Suppressor macrophage (primary cell): ENCODE data around the gene SUGP2.
"Not testable (repeated sequence)": the region's sequence is repeated elsewhere in the genome, so short reads cannot be mapped to it uniquely, and the experiment has no call there.

Experiments
- DNase-seq, 4 experiments: peaks; one replicate each; pipeline ENCODE4 v3.0.0-alpha.2; 2020 to 2022

Gene SUGP2

DNA sequence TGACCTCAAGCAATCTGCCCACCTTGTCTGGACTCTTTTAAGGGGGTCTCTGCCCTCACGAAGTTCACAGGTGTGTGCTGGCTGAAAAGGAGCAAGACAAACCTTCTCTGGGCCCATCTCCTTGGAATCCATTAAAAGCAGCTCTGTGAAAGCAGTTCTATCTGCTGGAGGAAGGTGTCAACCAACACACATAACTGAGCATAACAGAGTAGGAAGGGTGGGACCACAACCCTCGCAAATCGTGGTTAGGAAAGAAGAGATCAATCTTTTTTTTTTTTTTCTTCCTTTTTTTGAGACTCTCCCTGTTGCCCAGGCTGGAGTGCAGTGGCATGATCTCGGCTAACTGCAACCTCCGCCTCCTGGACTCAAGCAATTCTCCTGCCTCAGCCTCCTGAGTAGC, 1.4 kb downstream of the SUGP2 start:
- no peak for DNase-seq

DNA sequence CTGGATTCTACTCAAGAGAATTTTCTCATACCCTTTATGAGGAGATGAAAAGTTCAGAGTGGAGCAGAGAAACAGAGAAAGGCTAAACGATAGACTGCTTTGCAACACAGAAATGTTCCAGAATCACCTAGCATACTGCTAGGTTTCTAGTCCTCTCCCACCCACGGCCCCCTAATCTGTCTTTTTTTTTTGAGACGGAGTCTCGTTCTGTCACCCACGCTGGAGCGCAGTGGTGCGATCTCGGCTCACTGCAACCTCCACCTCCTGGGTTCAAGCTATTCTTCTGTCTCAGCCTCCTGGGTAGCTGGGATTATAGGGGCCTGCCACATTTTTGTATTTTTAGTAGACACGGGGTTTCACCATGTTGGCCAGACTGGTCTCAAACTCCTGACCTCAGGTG, 4.8 kb downstream of the SUGP2 start:
- no peak for DNase-seq

DNA sequence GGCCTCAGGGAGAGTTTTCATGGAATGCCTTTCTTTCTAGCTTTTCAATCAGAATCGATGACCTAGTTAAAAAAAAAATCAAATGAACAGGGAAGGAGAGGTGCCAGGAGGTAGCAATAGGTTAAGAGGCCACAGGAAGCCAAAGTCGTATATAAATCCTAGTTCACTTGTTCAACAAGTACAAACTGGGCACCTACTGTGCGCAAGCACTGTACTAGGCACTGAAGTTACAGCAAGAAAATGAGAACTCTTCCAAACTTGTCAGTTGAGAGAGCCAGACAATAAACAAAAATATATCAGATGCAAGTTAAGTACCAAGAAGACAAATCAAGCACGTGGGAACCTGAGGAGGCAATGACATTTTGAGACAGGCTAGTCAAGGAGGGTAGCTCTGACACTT, 6.1 kb downstream of the SUGP2 start:
- DNase-seq, result no peak

DNA sequence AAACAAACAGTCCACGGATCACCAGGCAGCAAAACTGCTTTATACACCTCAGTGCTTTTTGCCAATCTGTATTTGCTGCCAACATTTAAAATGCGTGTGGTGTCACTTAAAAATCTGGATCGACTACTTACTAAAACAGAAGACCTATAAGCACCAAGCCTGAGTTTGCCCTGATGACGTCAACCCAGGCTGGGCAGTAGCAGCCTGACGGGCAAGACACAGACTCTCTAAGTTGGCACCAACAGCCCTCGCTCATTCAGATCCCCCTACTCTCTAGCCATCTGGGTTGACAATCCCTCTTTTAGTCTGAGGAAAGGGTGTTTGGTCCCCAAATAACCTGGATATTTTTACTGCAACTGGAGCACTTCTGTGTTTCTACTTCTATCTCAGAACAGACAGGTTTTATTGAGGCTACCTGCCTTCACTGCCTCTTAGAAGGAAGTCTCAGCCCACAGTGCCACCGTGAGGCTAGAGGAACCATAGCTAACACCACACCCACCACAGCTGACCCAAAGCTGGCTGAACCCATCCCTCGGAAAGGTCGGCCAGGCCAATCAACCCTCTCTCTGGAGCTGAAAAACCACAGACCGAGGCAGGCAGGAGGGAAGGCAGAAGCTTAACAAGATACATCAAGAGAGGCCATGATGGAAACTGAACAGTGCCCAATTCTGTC, 6.9 kb downstream of the SUGP2 start:
- DNase-seq, result peak in 2 of 4 experiments; percentile 13 to 29

DNA sequence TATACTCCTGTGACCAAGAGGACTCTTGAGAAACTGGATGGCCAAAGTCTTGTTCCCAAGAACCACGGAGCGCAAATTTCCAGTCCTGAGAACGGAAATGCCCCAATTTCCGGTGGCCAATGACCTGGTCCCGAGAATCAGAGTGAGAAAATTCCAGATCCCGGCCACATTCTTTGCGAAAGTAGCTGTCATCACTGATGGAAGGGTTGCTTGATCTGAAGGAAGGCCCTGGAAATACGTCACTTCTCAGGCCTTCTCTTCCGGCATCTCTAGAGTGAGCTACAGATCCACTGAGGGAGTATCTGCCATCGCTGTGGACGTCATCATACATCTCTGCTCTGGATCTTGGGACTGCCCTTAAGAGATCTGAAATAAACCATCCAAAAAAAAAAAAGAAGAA, 7.5 kb downstream of the SUGP2 start:
- no peak for DNase-seq

DNA sequence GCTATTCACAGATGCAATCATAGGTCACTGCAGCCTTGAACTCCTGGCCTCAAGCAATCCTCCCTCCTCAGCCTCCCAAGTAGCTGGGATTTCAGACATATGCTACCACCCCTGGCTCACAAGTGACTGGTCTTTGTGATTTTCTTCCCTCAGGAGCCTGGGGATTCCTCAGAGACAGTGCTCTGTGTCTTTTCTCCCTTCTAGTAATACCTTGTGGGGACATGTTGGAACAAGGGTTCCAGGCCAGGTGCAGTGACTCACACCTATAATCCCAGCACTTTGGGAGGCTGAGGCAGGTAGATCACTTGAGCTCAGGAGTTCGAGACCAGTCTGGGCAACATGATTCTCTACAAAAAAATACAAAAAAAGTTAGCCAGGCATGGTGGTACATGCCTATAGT, 9.9 kb downstream of the SUGP2 start:
- DNase-seq, result not testable (repeated sequence)

DNA sequence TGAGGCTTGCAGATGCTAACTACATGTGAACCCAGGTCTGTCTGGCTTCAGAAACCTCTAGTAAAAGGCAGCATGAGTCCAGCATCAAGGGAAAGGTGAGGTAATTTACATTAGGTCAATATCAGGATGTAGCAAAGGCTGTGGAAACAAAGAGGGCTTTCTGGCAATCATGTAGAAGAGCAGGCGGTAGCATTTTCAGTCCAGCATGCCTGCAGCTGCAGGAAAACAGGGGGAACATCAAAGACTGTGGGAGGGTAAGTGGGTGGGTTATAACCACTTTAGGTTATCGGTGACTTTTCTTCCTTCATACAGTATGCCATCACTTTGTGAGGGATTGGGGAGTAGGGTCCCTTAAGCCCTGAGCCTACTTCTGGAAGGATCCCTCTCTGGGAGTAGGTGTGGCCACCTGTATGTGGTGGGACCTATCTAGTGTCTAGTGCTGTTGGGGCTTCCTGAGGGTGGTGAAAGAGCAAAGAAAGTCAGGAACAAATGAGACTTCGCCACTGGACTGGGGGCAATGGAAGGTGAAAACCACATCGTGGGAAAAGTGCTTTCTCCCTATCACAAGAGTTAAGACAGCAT, 10.8 kb downstream of the SUGP2 start:
- DNase-seq, result no peak

DNA sequence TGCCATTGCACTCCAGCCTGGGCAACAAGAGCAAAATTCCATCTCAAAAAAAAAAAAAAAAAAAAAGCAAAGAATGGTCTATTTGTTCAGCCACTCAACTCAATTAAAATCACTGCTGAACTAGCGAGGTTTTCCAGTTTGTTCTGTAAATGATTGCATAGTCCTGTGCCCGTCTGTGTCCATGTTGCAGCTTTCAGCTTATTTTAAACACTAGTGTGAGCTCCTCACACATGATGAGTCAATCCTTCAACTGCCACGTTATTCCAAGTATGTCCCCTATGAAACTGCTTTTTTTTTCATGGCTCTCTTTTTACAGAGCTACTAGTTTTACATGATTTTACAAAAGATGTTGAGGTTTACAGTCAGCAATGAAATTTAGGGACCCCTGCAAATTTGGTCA, 12.2 kb downstream of the SUGP2 start:
- DNase-seq, result no peak

DNA sequence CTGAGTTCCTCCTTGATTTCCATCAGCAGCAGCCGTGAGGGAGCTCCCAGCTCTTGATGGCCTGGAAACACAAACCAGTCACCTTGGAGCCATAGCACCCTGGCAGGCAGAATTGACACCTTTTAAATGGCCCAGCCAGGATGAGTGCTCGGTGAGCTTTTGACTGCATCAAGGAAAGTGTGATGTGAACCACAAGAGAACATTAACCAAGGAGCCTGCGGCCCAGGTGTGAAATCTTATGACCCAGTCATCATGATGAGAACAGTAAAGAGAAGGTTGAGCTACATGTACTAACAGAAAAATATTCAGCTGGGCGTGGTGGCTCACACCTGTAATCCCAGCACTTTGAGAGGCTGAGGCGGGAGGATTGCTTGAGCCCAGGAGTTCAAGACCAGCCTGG, 22.8 kb downstream of the SUGP2 start:
- DNase-seq, result no peak

DNA sequence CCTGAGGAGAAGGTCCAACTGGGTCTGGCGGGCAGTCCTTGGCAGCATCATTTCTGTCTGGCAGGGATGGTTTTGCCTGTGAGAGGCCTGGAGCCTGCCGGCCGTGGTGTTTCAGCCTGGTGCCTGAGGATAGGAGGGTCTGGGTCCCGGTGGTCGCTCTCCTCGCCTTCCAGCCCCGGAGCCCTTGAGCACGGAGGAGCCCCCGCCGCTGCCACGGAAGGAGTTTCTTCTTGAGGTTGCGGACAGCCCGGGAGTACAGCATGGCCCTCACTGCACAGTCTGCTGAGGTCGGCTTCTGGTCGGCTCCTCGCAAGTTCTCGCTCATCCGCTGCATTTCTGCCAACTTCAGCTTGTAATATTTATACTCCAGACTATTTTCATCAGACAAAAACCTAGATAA, 23.4 kb downstream of the SUGP2 start:
- no peak for DNase-seq

DNA sequence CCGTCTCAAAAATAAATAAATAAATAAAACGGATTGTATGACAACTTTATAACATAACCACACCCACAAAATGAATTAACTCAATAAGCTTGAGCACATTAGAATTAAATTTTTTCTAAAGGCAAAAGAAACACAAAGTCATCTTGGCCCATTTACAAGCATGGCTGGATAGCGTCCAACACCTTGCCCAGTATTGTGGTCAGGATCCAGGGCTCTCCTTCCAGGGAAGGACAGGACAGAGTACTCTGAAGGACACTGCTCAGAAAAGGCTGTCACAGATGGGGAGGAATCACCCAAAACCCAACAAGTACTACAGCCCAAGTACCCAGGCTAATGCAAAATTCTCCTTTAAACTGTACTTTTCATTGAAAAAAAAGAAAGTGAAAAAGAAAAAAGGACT, 27.1 kb downstream of the SUGP2 start:
- DNase-seq, result no peak

DNA sequence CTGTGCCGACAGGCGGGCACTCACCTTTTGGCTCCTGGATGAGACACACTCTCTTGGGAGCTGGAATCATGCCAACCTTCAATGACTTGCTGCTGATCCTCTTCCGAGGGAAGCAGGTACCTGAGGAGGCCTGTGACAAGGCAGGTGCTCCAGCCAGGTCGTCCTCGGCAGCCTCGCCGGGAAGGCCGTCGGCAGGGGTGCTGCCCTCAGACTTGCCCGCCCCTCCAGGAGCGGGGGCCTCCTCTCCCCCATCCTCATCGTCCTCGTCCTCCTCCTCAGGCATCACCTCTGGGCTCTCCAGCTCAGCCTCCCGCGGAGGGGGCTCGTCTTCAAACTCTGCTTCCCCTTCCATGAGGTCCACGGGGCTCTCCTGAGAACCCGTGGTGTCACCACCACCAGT, 29.2 kb downstream of the SUGP2 start:
- no peak for DNase-seq

DNA sequence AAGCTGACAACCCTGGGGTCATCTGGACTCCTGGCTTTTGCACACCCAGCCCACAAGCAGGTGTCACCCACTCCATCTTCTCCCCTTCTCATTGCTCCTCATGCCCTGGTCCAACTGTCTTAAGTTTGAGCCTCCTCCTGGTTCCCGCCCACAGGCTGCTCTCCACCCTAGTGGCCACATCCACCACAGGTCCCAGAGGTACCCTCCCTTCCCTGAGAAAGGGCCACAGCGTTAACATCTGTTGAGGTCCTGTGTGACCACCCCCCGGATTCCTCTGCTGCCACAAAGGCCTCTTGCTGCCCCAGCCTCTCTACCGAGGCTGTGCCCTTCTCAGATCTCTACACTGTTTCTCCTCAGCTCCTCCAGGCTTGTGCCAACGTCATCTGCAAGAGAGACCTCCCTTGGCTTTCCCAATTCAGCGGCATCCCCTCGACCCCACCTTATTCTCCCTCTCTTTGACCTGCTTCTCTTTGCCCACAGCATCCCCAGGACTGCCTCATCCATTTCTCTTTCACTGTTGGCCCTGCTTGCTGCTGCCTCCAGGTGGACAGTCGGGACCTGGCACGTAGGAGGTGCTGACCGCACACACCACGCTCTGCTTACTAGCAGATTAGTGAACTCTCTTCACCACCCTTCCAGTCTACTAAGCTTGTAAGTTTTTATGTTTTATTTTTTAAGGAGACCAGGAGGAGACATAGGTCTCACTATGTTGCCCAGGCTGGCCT, 33.3 kb downstream of the SUGP2 start:
- no peak for DNase-seq

DNA sequence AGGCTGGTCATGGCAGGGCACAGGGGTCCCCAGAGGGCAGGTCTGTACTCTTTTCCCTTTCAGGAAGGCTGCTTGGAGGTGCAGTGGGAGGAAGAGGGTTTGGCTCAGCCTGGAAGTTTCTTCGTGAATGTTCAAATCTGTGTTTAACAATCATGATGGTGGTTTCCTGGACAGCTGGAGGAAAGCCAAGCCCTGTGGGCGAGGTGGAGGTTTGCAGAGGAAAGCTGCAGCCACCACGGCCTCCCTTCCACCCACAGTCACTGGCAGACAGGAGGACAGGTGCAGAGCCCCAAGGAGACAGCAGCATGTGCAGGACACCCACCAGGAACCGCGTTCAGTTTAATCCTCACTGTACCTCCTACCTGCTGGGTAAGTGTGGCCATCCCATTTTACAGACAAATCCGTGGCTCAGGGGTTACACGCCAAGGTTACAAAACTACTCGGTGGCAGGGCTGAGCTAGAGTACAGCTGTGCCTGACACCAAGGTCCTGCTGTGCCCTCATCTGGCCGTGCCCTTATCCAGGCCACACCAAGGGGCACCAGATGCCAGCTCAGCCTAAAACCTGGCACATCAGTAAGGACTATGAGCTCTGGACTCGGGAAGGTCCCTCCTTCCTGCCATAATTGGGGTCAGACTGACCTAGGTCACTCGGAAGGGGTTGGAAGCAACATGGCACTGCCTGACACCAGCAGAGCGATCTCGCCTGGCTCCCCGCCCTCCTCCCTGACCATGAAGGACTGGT, 34.1 kb downstream of the SUGP2 start:
- DNase-seq, result peak in 1 of 4 experiments; percentile 21

DNA sequence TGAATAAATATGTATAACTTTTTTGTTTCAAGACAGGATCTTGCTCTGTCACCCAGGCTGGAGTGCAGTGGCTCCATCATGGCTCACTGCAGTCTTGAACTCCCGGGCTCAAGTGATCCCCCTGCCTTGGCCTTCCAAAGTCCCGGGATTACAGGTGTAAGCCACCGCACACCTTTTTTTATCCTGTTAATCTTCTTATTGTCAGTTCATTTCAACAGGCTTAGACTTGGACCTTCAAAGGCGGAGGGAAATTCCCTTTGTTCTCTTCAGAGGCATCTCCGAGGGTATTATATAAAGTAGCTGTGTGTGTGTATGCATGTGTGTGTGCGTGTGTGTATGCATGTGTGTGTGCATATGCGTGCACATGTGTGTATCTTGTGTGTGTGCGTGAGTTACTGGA, 35.0 kb downstream of the SUGP2 start:
- no peak for DNase-seq

DNA sequence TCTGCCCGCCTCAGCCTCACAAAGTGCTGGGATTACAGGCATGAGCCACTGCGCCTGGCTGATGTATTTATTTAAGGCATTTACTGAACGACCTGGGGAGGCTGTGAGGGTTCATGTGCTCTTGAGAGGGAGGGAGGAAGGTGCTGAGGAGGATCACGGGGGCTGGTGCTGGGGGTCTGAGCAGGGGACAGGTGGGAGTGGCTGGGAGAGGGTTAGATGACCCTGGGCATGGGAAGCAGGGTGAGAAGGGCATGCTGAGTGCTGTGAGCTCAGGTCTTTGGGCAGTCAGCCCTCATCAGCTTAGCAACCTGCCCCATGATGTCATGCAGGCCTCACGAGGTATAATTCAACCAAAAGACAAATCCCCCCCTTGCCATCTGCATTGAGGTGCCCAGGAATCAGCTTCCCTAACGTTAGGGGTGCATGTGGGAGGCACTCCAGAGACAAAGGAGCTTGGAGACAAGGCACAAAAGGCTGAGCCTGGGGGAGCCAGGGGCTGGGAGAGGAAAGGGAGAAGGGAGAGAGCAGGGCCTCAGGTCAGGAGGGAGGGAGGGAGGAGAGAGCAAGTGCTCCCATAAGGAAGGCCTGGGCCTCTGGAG, 36.4 kb downstream of the SUGP2 start:
- no peak for DNase-seq

DNA sequence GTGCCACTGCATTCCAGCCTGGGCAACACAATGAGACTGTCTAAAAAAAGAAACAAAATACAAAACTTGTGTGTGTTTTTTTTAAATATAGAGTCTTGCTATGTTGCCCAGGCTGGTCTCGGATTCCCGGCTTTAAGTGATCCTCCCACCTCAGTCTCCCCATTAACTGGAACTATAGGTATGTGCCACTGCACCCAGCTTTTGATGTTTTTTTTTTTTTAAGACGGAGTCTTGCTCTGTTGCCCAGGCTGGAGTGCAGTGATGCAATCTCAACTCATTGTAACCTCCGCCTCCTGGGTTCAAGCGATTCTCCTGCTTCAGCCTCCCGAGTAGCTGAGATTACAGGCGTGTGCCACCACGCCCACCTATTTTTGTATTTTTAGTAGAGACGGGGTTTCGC, 37.0 kb downstream of the SUGP2 start:
- DNase-seq, result no peak

DNA sequence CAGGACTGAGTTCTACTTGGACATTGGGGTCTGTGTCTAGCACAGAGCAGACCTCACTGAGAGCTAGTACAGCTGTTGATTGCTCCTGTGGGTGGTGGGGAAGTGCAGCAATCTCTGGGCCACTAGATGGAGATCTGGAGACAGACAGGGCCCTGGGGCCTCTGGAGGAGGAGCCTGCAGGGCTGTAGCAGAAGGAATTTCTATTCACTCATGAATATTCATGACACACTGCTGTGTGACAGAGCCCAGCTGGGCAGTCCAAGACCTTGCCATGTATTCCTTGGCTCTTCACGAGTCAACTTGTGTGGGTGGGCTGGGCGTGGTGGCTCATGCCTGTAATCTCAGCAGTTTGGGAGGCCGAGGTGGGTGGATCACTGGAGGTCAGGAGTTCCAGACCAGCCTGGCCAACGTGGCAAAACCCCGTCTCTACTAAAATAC, 37.5 kb downstream of the SUGP2 start:
- peak; percentile 79 to 90 (median 86) for DNase-seq

DNA sequence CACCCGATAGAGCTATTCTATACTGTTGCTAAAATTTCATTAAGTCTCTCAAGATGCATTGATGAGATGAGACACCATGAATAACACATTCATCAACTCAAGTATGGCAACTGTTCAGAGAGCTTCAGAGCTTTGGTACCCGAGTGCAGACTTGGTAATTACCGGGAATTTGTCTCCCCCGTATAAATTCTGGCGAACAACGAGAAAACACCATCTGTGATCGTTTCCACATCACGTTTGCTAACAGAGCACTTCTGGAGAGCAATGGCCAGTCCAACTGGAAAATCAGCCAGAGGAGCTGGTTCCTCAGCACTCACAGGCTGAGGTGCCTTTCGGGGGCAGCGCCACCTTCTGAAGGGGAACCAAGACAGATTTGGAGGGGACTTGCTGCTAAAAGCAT, 40.2 kb downstream of the SUGP2 start:
- DNase-seq, result no peak

DNA sequence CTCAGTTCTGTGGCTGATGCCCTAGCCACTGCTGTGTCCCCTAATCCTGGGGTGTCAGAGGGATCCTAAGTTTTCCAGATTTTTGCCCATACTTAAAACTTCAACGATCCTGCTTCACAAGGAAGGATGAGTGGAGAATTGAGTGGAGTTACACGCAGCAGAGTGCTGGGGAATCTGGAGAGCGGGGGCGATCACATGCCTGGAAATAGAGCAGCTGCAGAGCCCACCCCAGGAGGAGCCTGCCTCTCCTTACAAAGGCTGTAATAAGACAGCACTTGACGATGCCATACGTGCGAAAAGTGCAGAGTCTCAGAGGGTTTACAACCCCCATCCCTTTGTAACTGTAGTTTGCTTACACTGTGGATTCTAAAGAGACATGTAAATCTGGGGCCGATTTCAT, 40.6 kb downstream of the SUGP2 start:
- no peak for DNase-seq

DNA sequence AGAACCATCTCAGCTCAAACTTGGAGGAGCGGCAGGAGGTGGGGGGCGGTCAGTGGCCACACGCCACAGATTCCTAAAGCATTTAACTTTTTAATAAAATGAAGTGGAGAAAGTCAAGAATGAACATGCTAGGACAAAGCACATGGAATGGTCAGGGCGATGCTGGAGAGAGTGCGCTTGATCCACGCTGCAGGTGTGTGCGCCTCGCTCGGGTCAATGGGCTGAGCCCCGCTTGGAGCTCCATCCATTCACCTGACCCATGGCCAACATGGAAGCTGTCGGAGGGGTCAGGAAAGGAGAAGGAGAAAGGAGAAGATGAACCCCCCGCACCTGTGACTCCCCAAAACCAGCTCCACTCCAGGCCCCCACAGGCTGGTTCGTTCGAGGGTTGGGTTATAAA, 41.8 kb downstream of the SUGP2 start:
- DNase-seq, result no peak

DNA sequence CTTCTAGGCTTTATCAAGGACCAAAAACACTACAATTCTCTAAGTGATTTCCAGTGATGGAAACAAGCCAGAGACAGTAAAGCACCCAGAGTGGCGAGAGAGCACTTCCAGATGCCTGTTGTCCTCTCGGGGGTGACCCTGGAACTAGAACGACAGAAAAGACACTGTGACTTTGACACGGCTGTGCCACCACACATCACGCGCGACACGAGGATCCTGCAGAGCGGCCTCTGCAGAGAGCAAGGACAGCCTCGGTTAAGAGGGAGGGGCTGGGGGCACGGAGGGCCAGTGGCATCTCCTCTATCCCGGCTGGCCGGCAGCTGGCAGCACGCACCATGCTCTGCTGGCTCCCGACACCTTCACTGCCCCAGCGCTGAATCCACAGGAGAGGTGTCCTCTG, 42.3 kb downstream of the SUGP2 start:
- no peak for DNase-seq

DNA sequence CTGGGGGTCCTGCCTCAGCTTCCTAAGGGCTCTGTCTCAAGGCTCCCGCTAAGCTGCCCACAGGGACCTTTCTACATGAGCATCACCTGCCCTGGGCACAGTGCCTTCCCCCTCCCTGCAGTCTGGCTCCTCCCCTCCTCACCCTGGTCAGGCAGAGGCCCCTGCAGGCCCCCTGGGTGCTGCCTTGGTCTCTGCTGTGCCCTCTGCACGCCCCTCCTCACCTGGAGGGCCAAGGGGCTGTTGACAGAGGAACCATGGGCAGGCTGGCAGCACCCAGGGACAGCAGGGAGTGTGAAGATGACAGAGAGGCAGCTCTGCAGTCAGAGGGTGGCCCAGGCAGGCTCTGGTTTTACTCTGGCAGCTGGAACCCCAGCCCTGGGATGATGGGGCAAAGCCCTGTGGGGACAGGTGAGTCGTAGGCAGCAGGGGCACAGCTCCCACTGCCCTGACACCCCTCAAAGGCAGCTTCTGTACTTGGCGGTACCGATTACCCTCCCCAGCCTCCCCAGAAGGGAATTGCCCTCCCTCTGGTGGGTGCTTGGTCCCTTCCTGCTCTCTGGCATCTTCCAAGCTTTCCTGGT, 43.1 kb downstream of the SUGP2 start:
- no peak for DNase-seq
